GM23338 (cell line): ENCODE data around the gene NPM1. TPM values are rescaled to one million over a fixed set of nuclear protein-coding genes. Genes with fewer than 3 reads are reported as not detected.

Experiments used
- ATAC-seq: fragments of 200-7000 bp; cut with Tn5 transposase; 3 replicates; pipeline ENCODE4 v1.9.1; 2020
- DNase-seq: peaks from one replicate; pipeline ENCODE4 v3.0.0-alpha.2; 2015; ENCODE audit warnings: low spot score
- H2AFZ ChIP-seq: fragments of 200-600 bp; sonication (generic); 2 replicates; pipeline ENCODE4 v1.8.0; 2016; ENCODE audit warnings: antibody characterized with exemption, mild to moderate bottlenecking, moderate library complexity
- H3F3A ChIP-seq: fragments of 200-600 bp; sonication (generic); replicated peaks from 2 replicates; pipeline ENCODE4 v1.8.0; 2017; ENCODE audit warnings: antibody characterized with exemption, mixed run types, low read depth
- H3K27ac ChIP-seq: fragments of 200-600 bp; sonication (generic); 2 replicates; pipeline ENCODE4 v1.6.1; 2016; ENCODE audit warnings: low read depth
- H3K27me3 ChIP-seq: fragments of 200-600 bp; sonication (generic); 2 replicates; pipeline ENCODE4 v1.8.0; 2016; ENCODE audit warnings: mild to moderate bottlenecking, mixed run types, moderate library complexity; ENCODE audit not compliant: insufficient read depth
- H3K36me3 ChIP-seq: fragments of 200-600 bp; sonication (generic); 2 replicates; pipeline ENCODE4 v1.8.0; 2016; ENCODE audit warnings: mild to moderate bottlenecking; ENCODE audit not compliant: insufficient read depth
- H3K4me1 ChIP-seq: fragments of 200-600 bp; sonication (generic); 2 replicates; pipeline ENCODE4 v1.8.0; 2016; ENCODE audit warnings: mild to moderate bottlenecking, moderate library complexity; ENCODE audit not compliant: insufficient read depth
- H3K4me2 ChIP-seq: fragments of 200-600 bp; sonication (generic); 2 replicates; pipeline ENCODE4 v1.7.1; 2017; ENCODE audit warnings: mixed run types
- H3K4me3 ChIP-seq: fragments of 200-600 bp; sonication (generic); 2 replicates; pipeline ENCODE4 v1.6.1; 2016; ENCODE audit warnings: mixed run types
- H3K79me2 ChIP-seq: fragments of 200-600 bp; sonication (generic); replicated peaks from 2 replicates; pipeline ENCODE4 v1.8.0; 2017; ENCODE audit warnings: mild to moderate bottlenecking; ENCODE audit not compliant: insufficient read depth
- H3K9me2 ChIP-seq: fragments of 200-600 bp; sonication (generic); 2 replicates; pipeline ENCODE4 v1.8.0; 2017; ENCODE audit not compliant: insufficient read depth
- H4K20me1 ChIP-seq: fragments of 200-600 bp; sonication (generic); replicated peaks from 2 replicates; pipeline ENCODE4 v1.8.0; 2017; ENCODE audit warnings: mild to moderate bottlenecking; ENCODE audit not compliant: insufficient read depth
- H3K27ac Mint-ChIP-seq: 2 replicates; pipeline ENCODE4 v1.8.0; 2020; ENCODE audit warnings: inconsistent platforms, mild to moderate bottlenecking, moderate library complexity, mixed read lengths
- H3K27me3 Mint-ChIP-seq: 3 replicates; pipeline ENCODE4 v1.8.0; 2022; ENCODE audit warnings: low read depth, mild to moderate bottlenecking, moderate library complexity, mixed read lengths, inconsistent platforms; ENCODE audit not compliant: insufficient read depth, poor library complexity
- H3K36me3 Mint-ChIP-seq: 3 replicates; pipeline ENCODE4 v1.8.0; 2021; ENCODE audit warnings: low read depth, mild to moderate bottlenecking, inconsistent platforms, moderate library complexity, mixed read lengths
- H3K4me1 Mint-ChIP-seq: 3 replicates; pipeline ENCODE4 v1.8.0; 2020; ENCODE audit warnings: mild to moderate bottlenecking, inconsistent platforms, mixed read lengths
- H3K4me3 Mint-ChIP-seq: 3 replicates; pipeline ENCODE4 v1.8.0; 2021; ENCODE audit warnings: moderate library complexity, mild to moderate bottlenecking, inconsistent platforms, mixed read lengths
- H3K9me3 Mint-ChIP-seq: 3 replicates; pipeline ENCODE4 v1.8.0; 2020; ENCODE audit warnings: moderate library complexity, mild to moderate bottlenecking, inconsistent platforms, mixed read lengths
- CREB1 ChIP-seq: fragments of 250-450 bp; sonication (Bioruptor Pico); IDR thresholded peaks from 2 replicates; pipeline ENCODE4 v1.5.0; 2020; ENCODE audit warnings: low read depth, mild to moderate bottlenecking, moderate library complexity
- CTCF ChIP-seq, 2 experiments: fragments of 200-600 bp in 1 of 2; sonication (generic) in 1 of 2; conservative IDR thresholded peaks; 2 replicates each; pipeline versions ENCODE4 v1.5.1 to v1.6.1; 2016 to 2017; ENCODE audit warnings: antibody characterized with exemption in 2 of 2, low read depth in 2 of 2, mild to moderate bottlenecking in 2 of 2, moderate library complexity in 1 of 2
- EZH2 ChIP-seq: fragments of 200-600 bp; sonication (generic); IDR thresholded peaks from one replicate; pipeline ENCODE4 v1.8.0; 2017; ENCODE audit warnings: antibody characterized with exemption, mild to moderate bottlenecking, low read depth; ENCODE audit not compliant: unreplicated experiment
- EZH2phosphoT487 ChIP-seq: fragments of 200-600 bp; sonication (generic); IDR thresholded peaks from one replicate; pipeline ENCODE4 v1.8.1; 2018; ENCODE audit warnings: antibody characterized with exemption; ENCODE audit not compliant: unreplicated experiment
- JUNB ChIP-seq: IDR thresholded peaks from one replicate; pipeline ENCODE4 v1.6.1; 2016; ENCODE audit warnings: antibody characterized with exemption; ENCODE audit not compliant: unreplicated experiment
- NANOG ChIP-seq: IDR thresholded peaks from 2 replicates; pipeline ENCODE4 v1.6.1; 2016; ENCODE audit warnings: antibody characterized with exemption, borderline replicate concordance
- POLR2AphosphoS5 ChIP-seq: IDR thresholded peaks from 2 replicates; pipeline ENCODE4 v1.6.1; 2016; ENCODE audit warnings: antibody characterized with exemption, low read depth
- REST ChIP-seq: IDR thresholded peaks from one replicate; pipeline ENCODE4 v1.6.1; 2018; ENCODE audit warnings: antibody characterized with exemption; ENCODE audit not compliant: unreplicated experiment
- STAT1 ChIP-seq: IDR thresholded peaks from one replicate; pipeline ENCODE4 v1.6.1; 2016; ENCODE audit warnings: antibody characterized with exemption; ENCODE audit not compliant: unreplicated experiment
- ZNF114 ChIP-seq: fragments of 250-450 bp; sonication (Bioruptor Pico); IDR thresholded peaks from 2 replicates; pipeline ENCODE4 v1.5.0; 2020; ENCODE audit warnings: mild to moderate bottlenecking, moderate library complexity
- ZNF331 ChIP-seq: fragments of 250-450 bp; sonication (Bioruptor Pico); IDR thresholded peaks from 2 replicates; pipeline ENCODE4 v1.5.0; 2020; ENCODE audit warnings: low read depth, mild to moderate bottlenecking, moderate library complexity
- polyA plus RNA-seq: library from polyadenylated mRNA; unstranded; fragments of >200 nt; fragmentation: Nextera tagmentation; extraction: Ambion mirVana; gene quantifications from 2 replicates; pipeline ENCODE4 v1.2.1, GENCODE V29; 2016
- total RNA-seq: library from RNA; depleted of rRNA; stranded (reverse); fragments of >200 nt; shearing (Covaris generic); gene quantifications from 2 replicates; pipeline ENCODE4 v1.2.3, GENCODE V29; 2014
- TF ChIP-seq, protein P1 (sequence below): IDR thresholded peaks from 2 replicates; pipeline ENCODE4 v1.6.1; 2016; ENCODE audit warnings: antibody characterized with exemption
- TF ChIP-seq, protein P2 (sequence below): fragments of 250-450 bp; sonication (Bioruptor Pico); IDR thresholded peaks from 2 replicates; pipeline ENCODE4 v1.5.0; 2020; ENCODE audit warnings: mild to moderate bottlenecking, moderate library complexity

NPM1 gene
- total and polyA plus RNA-seq, 2 experiments from 2014 or later = 3,739 to 5,242 TPM

DNA sequence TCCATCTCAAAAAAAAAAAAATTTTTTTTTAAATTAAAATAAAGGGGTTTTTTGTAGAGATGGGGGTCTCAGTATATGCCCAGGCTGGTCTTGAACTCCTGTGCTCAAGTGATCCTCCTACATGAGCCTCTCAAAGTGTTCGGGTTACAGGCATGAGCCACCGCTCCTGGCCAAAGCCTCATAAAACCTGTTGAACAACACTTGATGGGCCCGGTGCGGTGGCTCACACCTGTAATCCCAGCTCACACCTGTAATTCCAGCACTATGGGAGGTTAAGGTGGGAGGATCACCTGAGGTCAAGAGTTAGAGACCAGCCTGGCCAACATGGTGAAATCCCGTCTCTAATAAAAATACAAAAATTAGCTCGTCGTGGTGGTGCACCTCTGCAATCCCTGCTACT, 7.7 kb upstream of the NPM1 start:
- H3K36me3 Mint-ChIP-seq = no peaks in the 10 kb centered on the region
- DNase-seq (no peak), ATAC-seq (no peak)
- no peak overlapping the region for H3K4me3 ChIP-seq
- no peaks in the 10 kb centered on the region for H3K9me2 ChIP-seq
- no peak overlapping the region for H3K27ac Mint-ChIP-seq
- H3K27me3 Mint-ChIP-seq = peaks cover 5% of the 10 kb centered on the region
- no peaks in the 10 kb centered on the region for H4K20me1 ChIP-seq
- H3K27me3 ChIP-seq = no peaks in the 10 kb centered on the region
- no peaks in the 10 kb centered on the region for H3K4me1 Mint-ChIP-seq
- H3K4me2 ChIP-seq = no peak overlapping the region
- H2AFZ ChIP-seq = no peak overlapping the region
- no peaks in the 10 kb centered on the region for H3K36me3 ChIP-seq
- no peaks in the 10 kb centered on the region for H3K9me3 Mint-ChIP-seq
- TF ChIP-seq POLR2AphosphoS5 = no peak
- no peak for TF ChIP-seq EZH2phosphoT487
- TF ChIP-seq REST = no peak
- no peak for TF ChIP-seq CREB1 (CRISPR knock-in tag)
- TF ChIP-seq ZNF114 (CRISPR knock-in tag) = no peak
- no peak for TF ChIP-seq EZH2
- no peak for TF ChIP-seq JUNB
- TF ChIP-seq CTCF (conservative IDR thresholded peaks at IDR 0.05; ENCODE audit: low read depth in 2 of 2) = no peak
- no peak for TF ChIP-seq NANOG
- TF ChIP-seq, protein P1, sequence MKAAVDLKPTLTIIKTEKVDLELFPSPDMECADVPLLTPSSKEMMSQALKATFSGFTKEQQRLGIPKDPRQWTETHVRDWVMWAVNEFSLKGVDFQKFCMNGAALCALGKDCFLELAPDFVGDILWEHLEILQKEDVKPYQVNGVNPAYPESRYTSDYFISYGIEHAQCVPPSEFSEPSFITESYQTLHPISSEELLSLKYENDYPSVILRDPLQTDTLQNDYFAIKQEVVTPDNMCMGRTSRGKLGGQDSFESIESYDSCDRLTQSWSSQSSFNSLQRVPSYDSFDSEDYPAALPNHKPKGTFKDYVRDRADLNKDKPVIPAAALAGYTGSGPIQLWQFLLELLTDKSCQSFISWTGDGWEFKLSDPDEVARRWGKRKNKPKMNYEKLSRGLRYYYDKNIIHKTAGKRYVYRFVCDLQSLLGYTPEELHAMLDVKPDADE = no peak
- TF ChIP-seq STAT1 = no peak
- no peak for TF ChIP-seq ZNF331 (CRISPR knock-in tag)
- TF ChIP-seq, protein P2, sequence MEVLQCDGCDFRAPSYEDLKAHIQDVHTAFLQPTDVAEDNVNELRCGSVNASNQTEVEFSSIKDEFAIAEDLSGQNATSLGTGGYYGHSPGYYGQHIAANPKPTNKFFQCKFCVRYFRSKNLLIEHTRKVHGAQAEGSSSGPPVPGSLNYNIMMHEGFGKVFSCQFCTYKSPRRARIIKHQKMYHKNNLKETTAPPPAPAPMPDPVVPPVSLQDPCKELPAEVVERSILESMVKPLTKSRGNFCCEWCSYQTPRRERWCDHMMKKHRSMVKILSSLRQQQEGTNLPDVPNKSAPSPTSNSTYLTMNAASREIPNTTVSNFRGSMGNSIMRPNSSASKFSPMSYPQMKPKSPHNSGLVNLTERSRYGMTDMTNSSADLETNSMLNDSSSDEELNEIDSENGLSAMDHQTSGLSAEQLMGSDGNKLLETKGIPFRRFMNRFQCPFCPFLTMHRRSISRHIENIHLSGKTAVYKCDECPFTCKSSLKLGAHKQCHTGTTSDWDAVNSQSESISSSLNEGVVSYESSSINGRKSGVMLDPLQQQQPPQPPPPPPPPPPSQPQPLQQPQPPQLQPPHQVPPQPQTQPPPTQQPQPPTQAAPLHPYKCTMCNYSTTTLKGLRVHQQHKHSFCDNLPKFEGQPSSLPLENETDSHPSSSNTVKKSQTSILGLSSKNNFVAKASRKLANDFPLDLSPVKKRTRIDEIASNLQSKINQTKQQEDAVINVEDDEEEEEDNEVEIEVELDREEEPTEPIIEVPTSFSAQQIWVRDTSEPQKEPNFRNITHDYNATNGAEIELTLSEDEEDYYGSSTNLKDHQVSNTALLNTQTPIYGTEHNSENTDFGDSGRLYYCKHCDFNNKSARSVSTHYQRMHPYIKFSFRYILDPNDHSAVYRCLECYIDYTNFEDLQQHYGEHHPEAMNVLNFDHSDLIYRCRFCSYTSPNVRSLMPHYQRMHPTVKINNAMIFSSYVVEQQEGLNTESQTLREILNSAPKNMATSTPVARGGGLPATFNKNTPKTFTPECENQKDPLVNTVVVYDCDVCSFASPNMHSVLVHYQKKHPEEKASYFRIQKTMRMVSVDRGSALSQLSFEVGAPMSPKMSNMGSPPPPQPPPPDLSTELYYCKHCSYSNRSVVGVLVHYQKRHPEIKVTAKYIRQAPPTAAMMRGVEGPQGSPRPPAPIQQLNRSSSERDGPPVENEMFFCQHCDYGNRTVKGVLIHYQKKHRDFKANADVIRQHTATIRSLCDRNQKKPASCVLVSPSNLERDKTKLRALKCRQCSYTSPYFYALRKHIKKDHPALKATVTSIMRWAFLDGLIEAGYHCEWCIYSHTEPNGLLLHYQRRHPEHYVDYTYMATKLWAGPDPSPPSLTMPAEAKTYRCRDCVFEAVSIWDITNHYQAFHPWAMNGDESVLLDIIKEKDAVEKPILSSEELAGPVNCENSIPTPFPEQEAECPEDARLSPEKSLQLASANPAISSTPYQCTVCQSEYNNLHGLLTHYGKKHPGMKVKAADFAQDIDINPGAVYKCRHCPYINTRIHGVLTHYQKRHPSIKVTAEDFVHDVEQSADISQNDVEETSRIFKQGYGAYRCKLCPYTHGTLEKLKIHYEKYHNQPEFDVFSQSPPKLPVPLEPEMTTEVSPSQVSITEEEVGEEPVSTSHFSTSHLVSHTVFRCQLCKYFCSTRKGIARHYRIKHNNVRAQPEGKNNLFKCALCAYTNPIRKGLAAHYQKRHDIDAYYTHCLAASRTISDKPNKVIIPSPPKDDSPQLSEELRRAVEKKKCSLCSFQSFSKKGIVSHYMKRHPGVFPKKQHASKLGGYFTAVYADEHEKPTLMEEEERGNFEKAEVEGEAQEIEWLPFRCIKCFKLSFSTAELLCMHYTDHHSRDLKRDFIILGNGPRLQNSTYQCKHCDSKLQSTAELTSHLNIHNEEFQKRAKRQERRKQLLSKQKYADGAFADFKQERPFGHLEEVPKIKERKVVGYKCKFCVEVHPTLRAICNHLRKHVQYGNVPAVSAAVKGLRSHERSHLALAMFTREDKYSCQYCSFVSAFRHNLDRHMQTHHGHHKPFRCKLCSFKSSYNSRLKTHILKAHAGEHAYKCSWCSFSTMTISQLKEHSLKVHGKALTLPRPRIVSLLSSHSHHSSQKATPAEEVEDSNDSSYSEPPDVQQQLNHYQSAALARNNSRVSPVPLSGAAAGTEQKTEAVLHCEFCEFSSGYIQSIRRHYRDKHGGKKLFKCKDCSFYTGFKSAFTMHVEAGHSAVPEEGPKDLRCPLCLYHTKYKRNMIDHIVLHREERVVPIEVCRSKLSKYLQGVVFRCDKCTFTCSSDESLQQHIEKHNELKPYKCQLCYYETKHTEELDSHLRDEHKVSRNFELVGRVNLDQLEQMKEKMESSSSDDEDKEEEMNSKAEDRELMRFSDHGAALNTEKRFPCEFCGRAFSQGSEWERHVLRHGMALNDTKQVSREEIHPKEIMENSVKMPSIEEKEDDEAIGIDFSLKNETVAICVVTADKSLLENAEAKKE (CRISPR knock-in tag) = no peak
- no peak overlapping the region for H3K4me3 Mint-ChIP-seq
- H3F3A ChIP-seq = no peaks in the 10 kb centered on the region
- no peak overlapping the region for H3K27ac ChIP-seq
- no peaks in the 10 kb centered on the region for H3K79me2 ChIP-seq
- no peaks in the 10 kb centered on the region for H3K4me1 ChIP-seq
